Measurements from ENCODE around the gene UBXN10.

GRCh38 chr1:20210736-20211460 lies 25.0 kb downstream of the UBXN10 start:
- no peak for TF ChIP-seq CTCF (IDR thresholded peaks at IDR 0.05)
- no peak for TF ChIP-seq EP300 (IDR thresholded peaks at IDR 0.05)
- TF ChIP-seq POLR2A (IDR thresholded peaks at IDR 0.05; ENCODE audit: low read depth) = no peak

All from esophagus muscularis mucosa (tissue), 4 donors.